SIG-M5 treated with dmso at 0.1 percent for 504 hours (cell line): ENCODE results near the gene ZRANB3.
"Not testable (repeated sequence)": the region's sequence is repeated elsewhere in the genome, so short reads cannot be mapped to it uniquely, and the experiment has no call there.

Experiments
- DNase-seq: peaks from one replicate; lab custom pipeline; 2025; ENCODE audit not compliant: unreplicated experiment; lab: John Stamatoyannopoulos, UW

The ZRANB3 gene

GRCh38 chr2:135490376-135490775 lies 40.6 kb downstream of the ZRANB3 start:
- DNase-seq = no peak

DNA sequence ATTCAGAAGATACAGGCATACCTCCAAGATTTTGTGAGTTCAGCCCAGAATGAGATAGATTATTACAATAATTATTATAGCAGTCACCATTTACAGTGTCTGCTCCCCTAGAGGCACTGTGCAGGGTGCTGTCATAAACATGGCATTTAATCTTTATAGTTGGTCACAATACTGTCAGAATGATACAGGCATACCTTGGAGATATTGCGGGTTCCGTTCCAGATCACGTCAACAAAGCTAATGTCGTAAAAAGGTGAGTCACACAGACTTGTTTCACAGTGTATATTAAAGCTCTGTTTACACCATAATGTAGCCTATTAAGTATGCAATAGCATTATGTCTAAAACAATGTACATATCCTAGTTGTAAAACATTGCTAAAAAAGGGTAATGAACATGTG lies 45.6 kb downstream of the ZRANB3 start:
- no peak for DNase-seq

DNA sequence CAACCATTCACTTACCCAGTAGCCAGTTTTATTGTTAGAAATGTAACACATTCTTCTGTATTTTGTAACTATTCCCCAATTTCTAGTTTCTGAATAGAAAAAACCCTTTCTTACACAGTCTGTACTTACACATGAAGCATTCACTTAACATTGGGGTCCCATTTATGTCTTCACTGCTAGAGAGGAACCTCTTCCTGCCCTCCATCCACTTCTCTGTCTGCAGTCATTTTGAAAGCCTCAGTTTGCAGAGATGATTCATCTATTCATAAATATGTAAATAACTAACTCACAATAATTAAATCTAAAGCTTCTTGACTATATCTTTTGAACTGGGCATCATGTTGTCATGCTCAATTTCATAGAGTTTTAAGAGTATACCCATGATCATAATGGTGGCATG lies 55.9 kb downstream of the ZRANB3 start:
- DNase-seq = no peak

DNA sequence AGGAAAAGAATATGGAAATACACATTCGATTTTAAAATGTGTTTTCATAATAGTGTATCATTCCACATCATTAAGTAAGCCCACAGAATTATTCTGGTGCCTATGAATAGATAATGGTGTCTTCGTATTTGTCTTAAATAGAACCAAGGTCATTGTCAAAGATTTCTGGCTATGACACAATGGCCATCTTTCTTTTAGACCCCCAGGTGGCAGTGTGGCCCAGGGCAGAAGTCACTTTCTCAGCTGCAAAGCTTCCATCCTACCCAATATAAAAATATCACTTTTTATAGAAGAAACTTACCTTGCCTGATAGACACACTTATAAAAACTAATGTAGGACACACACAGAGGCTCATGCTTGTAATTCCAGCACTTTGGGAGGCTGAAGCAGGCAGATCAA lies 57.5 kb downstream of the ZRANB3 start:
- DNase-seq = peak; percentile 4

DNA sequence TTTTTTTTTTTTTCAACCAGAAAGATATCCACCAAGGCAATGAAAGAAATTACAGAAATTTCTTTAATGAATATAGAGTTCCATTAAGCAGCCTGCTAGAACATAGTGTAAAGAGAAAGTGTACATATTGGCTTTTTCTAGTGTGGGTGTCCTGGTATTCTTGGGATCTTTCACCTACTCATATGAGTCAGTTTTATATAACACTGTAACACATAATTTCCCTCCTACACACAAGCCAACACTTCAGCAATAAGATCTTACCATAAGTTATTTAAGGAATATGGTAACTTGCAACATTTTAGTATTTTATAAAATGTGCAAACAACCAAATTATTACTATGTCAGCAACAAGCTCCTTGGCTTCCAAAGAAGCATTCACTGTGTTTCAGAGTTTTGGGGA lies 59.9 kb downstream of the ZRANB3 start:
- no peak for DNase-seq

GRCh38 chr2:135457279-135457678 lies 73.7 kb downstream of the ZRANB3 start:
- DNase-seq = no peak

- no peak for DNase-seq
Measured at GRCh38 chr2:135456835-135457234, 74.2 kb downstream of the ZRANB3 start.

DNA sequence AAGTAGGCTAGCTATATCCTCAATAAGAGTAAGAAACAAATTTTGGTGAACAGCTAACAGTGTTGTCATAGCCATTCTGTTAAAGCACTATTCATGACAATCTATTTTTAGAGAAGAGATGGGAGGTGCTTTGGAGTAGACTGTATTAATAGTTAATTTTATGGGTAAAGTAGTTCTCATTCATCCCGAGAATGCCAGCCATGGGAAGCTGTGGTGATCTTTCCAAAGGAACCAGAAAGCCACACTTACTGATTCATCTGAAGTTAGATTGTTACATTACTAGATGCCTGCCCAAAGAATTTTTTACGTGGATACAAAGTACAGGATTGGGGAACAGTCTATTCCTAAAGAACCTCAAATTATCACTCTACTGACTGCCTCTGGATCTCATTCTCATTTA lies 74.6 kb downstream of the ZRANB3 start:
- DNase-seq = no peak

GRCh38 chr2:135454608-135455007 lies 76.4 kb downstream of the ZRANB3 start:
- DNase-seq = no peak

DNA sequence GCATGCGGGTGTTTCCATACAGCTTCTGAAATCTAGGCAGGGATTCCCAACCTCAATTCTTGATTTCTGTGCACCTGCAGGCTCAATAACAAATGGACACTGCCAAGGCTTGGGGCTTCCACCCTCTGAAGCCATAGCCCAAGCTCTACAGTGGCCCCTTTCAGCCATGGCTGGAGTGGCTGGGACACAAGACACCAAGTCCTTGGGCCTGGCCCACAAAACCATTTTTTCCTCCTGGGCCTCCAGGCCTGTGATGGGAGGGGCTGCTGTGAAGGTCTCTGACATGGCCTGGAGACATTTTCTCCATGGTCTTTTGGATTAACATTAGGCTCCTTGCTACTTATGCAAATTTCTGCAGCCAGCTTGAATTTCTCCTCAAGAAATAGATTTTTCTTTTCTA lies 78.0 kb downstream of the ZRANB3 start:
- not testable (repeated sequence) for DNase-seq

GRCh38 chr2:135451966-135452365 lies 79.1 kb downstream of the ZRANB3 start:
- DNase-seq = no peak

DNA sequence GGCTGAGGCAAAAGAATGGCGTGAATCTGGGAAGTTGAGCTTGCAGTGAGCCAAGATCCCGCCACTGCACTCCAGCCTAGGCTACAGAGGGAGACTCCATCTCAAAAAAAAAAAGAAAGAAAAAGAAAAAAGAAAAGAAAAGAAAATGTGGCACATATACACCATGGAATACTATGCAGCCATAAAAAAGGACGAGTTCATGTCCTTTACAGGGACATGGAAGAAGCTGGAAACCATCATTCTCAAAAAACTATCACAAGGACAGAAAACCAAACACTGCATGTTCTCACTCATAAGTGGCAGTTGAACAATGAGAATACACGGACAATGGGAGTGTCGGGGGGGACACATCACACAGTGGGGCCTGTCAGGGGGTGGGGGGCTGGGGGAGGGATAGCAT lies 88.0 kb downstream of the ZRANB3 start:
- DNase-seq = not testable (repeated sequence)

DNA sequence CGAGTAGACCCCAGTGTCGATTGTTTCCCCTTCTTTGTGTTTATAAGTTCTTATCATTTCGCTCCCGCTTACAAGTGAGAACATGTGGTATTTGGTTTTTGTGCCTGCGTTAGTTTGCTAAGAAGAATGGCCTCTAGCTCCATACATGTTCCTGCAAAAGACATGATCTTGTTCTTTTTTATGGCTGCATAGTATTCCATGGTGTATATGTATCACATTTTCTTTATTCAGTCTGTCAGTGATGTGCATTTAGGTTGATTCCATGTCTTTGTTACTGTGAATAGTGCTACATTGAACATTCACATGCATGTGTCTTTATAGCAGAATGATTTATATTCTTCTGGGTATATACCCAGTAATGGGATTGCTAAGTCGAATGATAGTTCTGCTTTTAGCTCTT lies 95.9 kb downstream of the ZRANB3 start:
- not testable (repeated sequence) for DNase-seq

- no peak for DNase-seq
Measured at GRCh38 chr2:135424849-135425248, 106.2 kb downstream of the ZRANB3 start.

DNA sequence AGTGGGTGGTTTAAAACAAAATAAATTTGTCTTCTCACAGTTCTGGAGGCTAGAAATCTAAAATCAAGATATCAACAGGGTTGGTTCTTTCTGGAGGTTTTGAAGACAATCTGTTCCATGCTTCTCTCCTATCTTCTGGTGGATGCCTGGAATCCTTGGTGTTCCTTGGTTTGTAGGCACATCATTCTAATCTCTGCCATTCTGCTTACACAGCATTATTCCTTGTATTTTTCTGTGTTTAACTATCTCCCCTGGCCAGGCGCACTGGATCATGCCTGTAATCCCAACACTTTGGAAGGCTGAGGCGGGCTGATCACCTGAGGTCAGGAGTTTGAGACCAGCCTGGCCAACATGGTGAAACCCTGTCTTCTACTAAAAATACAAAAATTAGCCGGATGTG lies 108.1 kb downstream of the ZRANB3 start:
- DNase-seq = no peak

GRCh38 chr2:135411646-135412045 lies 119.4 kb downstream of the ZRANB3 start:
- DNase-seq = no peak

GRCh38 chr2:135409436-135409835 lies 121.6 kb downstream of the ZRANB3 start:
- peak; percentile 4 for DNase-seq

DNA sequence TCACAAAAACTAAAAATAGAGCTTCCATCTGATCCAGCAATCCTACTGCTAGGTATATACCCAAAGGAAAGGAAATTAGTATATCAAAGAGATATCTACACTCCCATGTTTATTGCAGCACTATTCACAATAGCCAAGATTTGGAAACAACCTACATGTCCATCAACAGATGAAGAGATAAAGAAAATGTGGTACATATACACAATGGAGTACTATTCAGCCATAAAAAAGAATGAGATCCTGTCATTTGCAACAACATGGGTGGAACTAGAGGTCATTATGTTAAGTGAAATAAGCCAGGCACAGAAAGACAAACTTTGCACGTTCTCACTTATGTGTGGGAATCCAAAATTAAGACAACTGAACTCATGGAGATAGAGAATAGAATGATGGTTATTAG lies 134.8 kb downstream of the ZRANB3 start:
- not testable (repeated sequence) for DNase-seq

GRCh38 chr2:135386993-135387392 lies 144.0 kb downstream of the ZRANB3 start:
- no peak for DNase-seq

DNA sequence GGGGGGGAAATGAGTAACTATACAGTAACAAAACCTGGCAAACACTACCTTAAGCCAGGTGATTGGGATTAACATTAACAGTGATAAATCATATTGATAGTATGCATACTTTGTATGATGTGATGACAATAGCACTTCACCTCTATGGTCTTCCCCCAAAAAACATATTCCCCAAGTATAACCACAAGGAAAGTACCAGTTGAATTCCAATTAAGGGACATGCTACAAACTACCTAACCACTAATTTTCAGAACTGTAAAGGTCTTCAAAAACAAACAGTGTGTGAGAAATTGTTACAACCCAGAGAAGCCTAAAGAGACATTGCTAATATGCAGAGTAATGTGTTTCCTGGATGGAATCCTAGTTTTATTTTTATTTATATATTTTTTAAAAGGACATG lies 152.4 kb downstream of the ZRANB3 start:
- no peak for DNase-seq

DNA sequence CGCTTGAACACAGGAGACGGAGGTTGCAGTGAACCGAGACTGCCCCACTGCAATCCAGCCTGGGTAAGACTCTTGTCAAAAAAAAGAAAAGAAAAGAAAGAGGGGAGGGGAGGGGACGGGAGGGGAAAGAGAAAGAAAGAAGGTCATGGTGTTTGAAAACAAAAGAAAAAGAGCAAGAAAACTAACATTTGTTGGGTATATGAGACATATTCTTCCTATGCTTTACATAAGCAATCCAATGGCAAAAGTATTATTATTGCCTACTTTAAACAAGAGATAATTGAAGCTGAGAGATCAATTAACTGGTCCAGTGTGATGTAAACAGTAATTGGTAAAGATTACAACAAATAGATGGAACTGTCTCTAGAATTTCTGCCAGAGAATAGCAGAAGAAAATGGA lies 157.3 kb downstream of the ZRANB3 start:
- no peak for DNase-seq

GRCh38 chr2:135349941-135350340 lies 181.1 kb downstream of the ZRANB3 start:
- DNase-seq = no peak

- not testable (repeated sequence) for DNase-seq
Measured at GRCh38 chr2:135348096-135348704, 182.8 kb downstream of the ZRANB3 start.

DNA sequence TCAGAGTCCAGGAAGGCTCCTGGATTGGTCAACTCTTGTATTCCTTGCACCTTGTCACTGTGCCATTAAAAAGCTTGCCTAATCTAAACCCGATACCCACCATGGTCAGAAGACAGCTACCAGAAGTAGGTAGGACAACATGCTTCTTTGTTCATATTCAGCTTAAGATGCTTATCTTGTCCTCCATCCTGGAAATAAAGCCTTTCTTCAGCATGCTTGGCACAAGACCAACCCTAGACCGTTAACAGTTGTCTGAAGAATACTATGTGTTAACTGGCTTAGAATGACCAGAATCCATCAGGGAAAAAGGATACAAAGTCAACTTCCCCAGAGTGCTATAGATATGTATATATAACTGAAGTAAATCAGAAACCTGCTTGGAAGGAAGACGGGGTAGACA lies 193.9 kb downstream of the ZRANB3 start:
- no peak for DNase-seq
